IMR-90 (cell line): ENCODE data around the gene LMAN2. TPM values are rescaled to one million over a fixed set of nuclear protein-coding genes. Genes with fewer than 3 reads are reported as not detected.

ENCODE experiments used
- ATAC-seq: fragments of 200-7000 bp; cut with Tn5 transposase; 2 replicates; pipeline ENCODE4 v1.9.1; 2020; ENCODE audit warnings: low read depth, mild to moderate bottlenecking, moderate library complexity
- BruUV-seq: library from RNA; stranded (reverse); fragments of 400-500 nt; replicated peaks from 2 replicates; lab custom pipeline; 2021; lab: Mats Ljungman, UMichigan
- CTCF ChIA-PET: fragments of 300-600 bp; formaldehyde crosslinking; extraction: SDS; loops from one replicate; lab custom pipeline; 2021; ENCODE audit warnings: antibody characterized with exemption; lab: Yijun Ruan, JAX
- POLR2A ChIA-PET: fragments of 300-600 bp; sonication (Branson Sonifier 250); formaldehyde crosslinking; loops from one replicate; lab custom pipeline; 2022; ENCODE audit warnings: antibody characterized with exemption; ENCODE audit not compliant: unreplicated experiment; lab: Charles Lee
- DNase-seq: peaks from one replicate; pipeline ENCODE4 v3.0.0; 2013
- H2AFZ ChIP-seq: replicated peaks from 2 replicates; pipeline ENCODE3; 2013; ENCODE audit warnings: low read length, mild to moderate bottlenecking; ENCODE audit not compliant: poor library complexity
- H2AK5ac ChIP-seq: 2 replicates; pipeline ENCODE4 v1.6.1; 2013; ENCODE audit warnings: low read depth, low read length, inconsistent platforms
- H2AK9ac ChIP-seq: replicated peaks from 2 replicates; pipeline ENCODE3; 2013; ENCODE audit warnings: mild to moderate bottlenecking, low read depth, low read length, moderate library complexity; ENCODE audit not compliant: poor library complexity
- H2BK120ac ChIP-seq: 2 replicates; pipeline ENCODE4 v1.6.1; 2013; ENCODE audit warnings: low read depth, low read length, inconsistent platforms
- H2BK15ac ChIP-seq: 3 replicates; pipeline ENCODE4 v1.6.1; 2013; ENCODE audit warnings: low read depth, low read length, inconsistent platforms
- H2BK20ac ChIP-seq: 2 replicates; pipeline ENCODE4 v1.6.1; 2013; ENCODE audit warnings: low read depth, mild to moderate bottlenecking, inconsistent platforms, low read length, moderate library complexity
- H2BK5ac ChIP-seq: 2 replicates; pipeline ENCODE4 v1.6.1; 2013; ENCODE audit warnings: mild to moderate bottlenecking, low read depth, low read length, inconsistent platforms; ENCODE audit not compliant: poor library complexity, severe bottlenecking
- H3K14ac ChIP-seq: replicated peaks from 2 replicates; pipeline ENCODE4 v1.6.1; 2013; ENCODE audit warnings: low read depth, low read length, inconsistent platforms
- H3K18ac ChIP-seq: 2 replicates; pipeline ENCODE4 v1.6.1; 2013; ENCODE audit warnings: low read depth, low read length, control low read depth
- H3K23ac ChIP-seq: 2 replicates; pipeline ENCODE4 v1.6.1; 2013; ENCODE audit warnings: low read depth, low read length, inconsistent platforms
- H3K27ac ChIP-seq: 2 replicates; pipeline ENCODE4 v1.5.1; 2013; ENCODE audit warnings: mild to moderate bottlenecking, control low read depth, low read length; ENCODE audit not compliant: insufficient read depth
- H3K27me3 ChIP-seq: 2 replicates; pipeline ENCODE4 v1.6.1; 2013; ENCODE audit warnings: low read length; ENCODE audit not compliant: control insufficient read depth, insufficient read depth
- H3K36me3 ChIP-seq: 2 replicates; pipeline ENCODE4 v1.6.1; 2013; ENCODE audit warnings: low read length, mixed read lengths; ENCODE audit not compliant: control insufficient read depth, insufficient read depth
- H3K4ac ChIP-seq: 2 replicates; pipeline ENCODE4 v1.6.1; 2013; ENCODE audit warnings: low read depth, low read length, inconsistent platforms
- H3K4me1 ChIP-seq: 2 replicates; pipeline ENCODE4 v1.6.1; 2013; ENCODE audit warnings: low read length, mixed read lengths; ENCODE audit not compliant: control insufficient read depth, insufficient read depth
- H3K4me2 ChIP-seq: 2 replicates; pipeline ENCODE4 v1.6.1; 2013; ENCODE audit warnings: low read depth, mild to moderate bottlenecking, control low read depth, low read length, moderate library complexity
- H3K4me3 ChIP-seq: 2 replicates; pipeline ENCODE4 v1.5.1; 2013; ENCODE audit warnings: low read depth, mild to moderate bottlenecking, control low read depth, low read length, moderate library complexity; ENCODE audit not compliant: insufficient read depth
- H3K56ac ChIP-seq: 2 replicates; pipeline ENCODE4 v1.6.1; 2013; ENCODE audit warnings: low read length, inconsistent platforms; ENCODE audit not compliant: insufficient read depth; ENCODE audit errors: extremely low read depth
- H3K79me1 ChIP-seq, 2 experiments: 2 replicates each; pipeline ENCODE4 v1.6.1; 2013; ENCODE audit warnings: low read length in 2 of 2, inconsistent platforms in 1 of 2, low read depth in 1 of 2
- H3K9ac ChIP-seq: 2 replicates; pipeline ENCODE4 v1.6.1; 2013; ENCODE audit warnings: low read depth, low read length, control low read depth
- H3K9me1 ChIP-seq: 2 replicates; pipeline ENCODE4 v1.6.1; 2013; ENCODE audit warnings: low read length, inconsistent platforms; ENCODE audit not compliant: insufficient read depth
- H3K9me3 ChIP-seq: 2 replicates; pipeline ENCODE4 v1.6.1; 2013; ENCODE audit warnings: low read length; ENCODE audit not compliant: control insufficient read depth, insufficient read depth
- H4K20me1 ChIP-seq: 2 replicates; pipeline ENCODE4 v1.6.1; 2013; ENCODE audit warnings: low read length, inconsistent platforms; ENCODE audit not compliant: insufficient read depth
- H4K5ac ChIP-seq: 2 replicates; pipeline ENCODE4 v1.6.1; 2013; ENCODE audit warnings: mild to moderate bottlenecking, low read depth, low read length, control low read depth
- H4K8ac ChIP-seq, 2 experiments: 2 replicates each; pipeline ENCODE4 v1.6.1; 2013; ENCODE audit warnings: low read depth in 2 of 2, low read length in 2 of 2, control low read depth in 1 of 2, inconsistent platforms in 1 of 2
- H4K91ac ChIP-seq: 2 replicates; pipeline ENCODE4 v1.6.1; 2013; ENCODE audit warnings: low read depth, low read length, inconsistent platforms; ENCODE audit not compliant: insufficient read depth
- BHLHE40 ChIP-seq: fragments of 150-350 bp; IDR thresholded peaks from 2 replicates; pipeline ENCODE4 v1.6.1; 2016; ENCODE audit warnings: mild to moderate bottlenecking, low read depth, low read length
- CEBPB ChIP-seq: IDR thresholded peaks from 2 replicates; pipeline ENCODE4 v1.6.1; 2012; ENCODE audit warnings: low read depth, low read length, improper control_type of control experiment
- CHD1 ChIP-seq: IDR thresholded peaks from 2 replicates; pipeline ENCODE4 v1.6.1; 2012; ENCODE audit warnings: low read depth, low read length, improper control_type of control experiment
- FOS ChIP-seq: fragments of 150-350 bp; IDR thresholded peaks from 2 replicates; pipeline ENCODE4 v1.6.1; 2016; ENCODE audit warnings: low read depth, low read length
- MAFK ChIP-seq: IDR thresholded peaks from 2 replicates; pipeline ENCODE4 v1.6.1; 2012; ENCODE audit warnings: low read depth, low read length, improper control_type of control experiment
- MAZ ChIP-seq: IDR thresholded peaks from 2 replicates; pipeline ENCODE4 v1.6.1; 2012; ENCODE audit warnings: low read depth, mild to moderate bottlenecking, low read length, improper control_type of control experiment, moderate library complexity, borderline replicate concordance
- MXI1 ChIP-seq: IDR thresholded peaks from 2 replicates; pipeline ENCODE4 v1.6.1; 2012; ENCODE audit warnings: low read depth, mild to moderate bottlenecking, low read length, moderate library complexity, borderline replicate concordance
- NFE2L2 ChIP-seq: fragments of 150-350 bp; IDR thresholded peaks from 2 replicates; pipeline ENCODE4 v1.6.1; 2016; ENCODE audit warnings: low read depth, mild to moderate bottlenecking, low read length
- POLR2A ChIP-seq: IDR thresholded peaks from 2 replicates; pipeline ENCODE4 v1.6.1; 2012; ENCODE audit warnings: mild to moderate bottlenecking, low read depth, low read length
- RAD21 ChIP-seq: IDR thresholded peaks from 2 replicates; pipeline ENCODE4 v1.6.1; 2012; ENCODE audit warnings: low read length, improper control_type of control experiment
- RCOR1 ChIP-seq: IDR thresholded peaks from 2 replicates; pipeline ENCODE4 v1.6.1; 2012; ENCODE audit warnings: mild to moderate bottlenecking, low read length, improper control_type of control experiment; ENCODE audit not compliant: insufficient replicate concordance
- RFX5 ChIP-seq: IDR thresholded peaks from 2 replicates; pipeline ENCODE4 v1.8.0; 2012; ENCODE audit warnings: low read depth, mild to moderate bottlenecking, low read length, moderate library complexity
- SMC3 ChIP-seq: fragments of 150-350 bp; IDR thresholded peaks from 2 replicates; pipeline ENCODE4 v1.6.1; 2016; ENCODE audit warnings: low read depth, mild to moderate bottlenecking, antibody characterized with exemption, low read length, moderate library complexity
- USF2 ChIP-seq: fragments of 150-350 bp; IDR thresholded peaks from 2 replicates; pipeline ENCODE4 v1.6.1; 2017; ENCODE audit warnings: mild to moderate bottlenecking, antibody characterized with exemption, low read length, low read depth
- WGBS, 2 experiments: methylation state at CpG; one replicate each; pipeline versions ENCODE4 v1.1.5 to v1.1.7; 2013; ENCODE audit warnings: missing lambda C conversion rate in 2 of 2; ENCODE audit not compliant: insufficient read length in 1 of 2; ENCODE audit errors: extremely low coverage in 2 of 2; 5-methylcytosine and 5-hydroxymethylcytosine counted together
- dilution Hi-C: fragments of 300-500 bp; cut with HindIII; formaldehyde crosslinking; loops from one replicate; pipeline ENCODE4 v1.14.3; 2018; ENCODE audit warnings: low sequenced_read_pairs; ENCODE audit not compliant: unreplicated experiment
- in situ Hi-C: fragments of 300-500 bp; cut with MboI; formaldehyde crosslinking; loops from 3 replicates; pipeline ENCODE4 v1.14.3; 2019; ENCODE audit warnings: low sequenced_read_pairs, inconsistent platforms, mixed read lengths
- intact Hi-C: fragments of 100-400 bp; cut with micrococcal nuclease; formaldehyde crosslinking; loops from 2 replicates; pipeline ENCODE4 v1.10.0; 2022
- polyA plus RNA-seq, 3 experiments: library from polyadenylated mRNA; depleted of rRNA; stranded (reverse); fragments of >200 nt; gene quantifications; 2 replicates each; pipeline ENCODE4 v1.2.3, GENCODE V29; 2012; ENCODE audit warnings: low replicate concordance in 1 of 3
- total RNA-seq: library from RNA; depleted of rRNA; stranded (reverse); fragments of >200 nt; gene quantifications from 2 replicates; pipeline ENCODE4 v1.2.3, GENCODE V29; 2012
- TF ChIP-seq, protein P1 (sequence below): fragments of 150-350 bp; IDR thresholded peaks from 2 replicates; pipeline ENCODE4 v1.6.1; 2016; ENCODE audit warnings: low read depth, mild to moderate bottlenecking, low read length, moderate library complexity, borderline replicate concordance
- TF ChIP-seq, protein P2 (sequence below): conservative IDR thresholded peaks from 2 replicates; pipeline ENCODE4 v1.5.1; 2012; ENCODE audit warnings: mild to moderate bottlenecking, low read depth, low read length, improper control_type of control experiment

LMAN2 gene
- total and polyA plus RNA-seq, 2 of the 4 experiments (the other 2 are of a cell fraction), result 253 to 303 TPM

DNA sequence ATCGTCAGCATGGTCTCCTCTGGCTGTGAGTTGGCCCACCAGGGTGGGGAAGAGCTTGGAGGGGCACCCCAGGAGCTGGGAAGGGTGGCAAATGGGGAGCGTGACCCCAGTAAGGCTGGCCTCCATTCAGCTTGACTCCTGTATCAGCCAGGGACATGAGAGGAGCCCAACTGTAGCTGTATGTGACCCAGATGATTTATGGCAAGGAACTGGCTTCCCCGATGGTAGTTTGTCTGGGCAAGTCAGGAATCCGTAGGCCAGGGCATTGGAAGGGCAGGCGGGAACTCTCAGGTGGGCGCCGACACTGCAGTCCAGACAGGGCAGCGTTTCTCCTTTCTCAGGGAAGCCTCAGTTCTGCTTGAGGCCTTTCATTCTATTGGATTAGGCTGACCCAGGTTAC is 35.1 kb upstream of the LMAN2 start:
- Histone ChIP-seq H3K79me1 (peaks cover 0 to 2% of the 10 kb centered on the region in 2 experiments; a peak in 1 of 4 replicates), H4K8ac (no peak overlapping the region), H2BK5ac (no peak overlapping the region), H3K27ac (no peak overlapping the region), H3K4me2 (no peak overlapping the region), H3K23ac (no peak overlapping the region), H3K56ac (no peak overlapping the region), H2AFZ (peak overlapping the region; percentile 42), H2BK120ac (no peak overlapping the region), H3K27me3 (peaks cover 33% of the 10 kb centered on the region), H2AK5ac (no peak overlapping the region), H3K14ac (no peak overlapping the region), H3K4me3 (no peak overlapping the region), H3K4ac (no peak overlapping the region), H4K91ac (no peak overlapping the region), H3K9ac (no peak overlapping the region), H3K9me1 (peaks cover 13% of the 10 kb centered on the region), H3K18ac (no peak overlapping the region), H4K5ac (no peak overlapping the region), H2BK20ac (no peak overlapping the region), H2BK15ac (no peak overlapping the region), H3K4me1 (peaks cover 16% of the 10 kb centered on the region), H3K36me3 (no peaks in the 10 kb centered on the region), H4K20me1 (peaks cover 19% of the 10 kb centered on the region), H2AK9ac (no peak overlapping the region), H3K9me3 (no peaks in the 10 kb centered on the region)
- intact Hi-C loops, result no loop called here
- BruUV-seq, result no TSS peak
- 76% methylated on average over 6 of the region's 8 CpGs; no CpG with 5 or more reads in 1 of the 2 experiments for WGBS, 2 experiments
- ChIA-PET CTCF (no interaction called here), POLR2A (no interaction called here)
- TF ChIP-seq FOS, result no peak
- no peak for TF ChIP-seq MAZ
- no peak for TF ChIP-seq NFE2L2
- no peak for TF ChIP-seq RAD21
- TF ChIP-seq CHD1, result no peak
- no peak for TF ChIP-seq CEBPB
- no peak for TF ChIP-seq RCOR1
- TF ChIP-seq MAFK, result no peak
- no peak for TF ChIP-seq USF2
- TF ChIP-seq, protein P1, sequence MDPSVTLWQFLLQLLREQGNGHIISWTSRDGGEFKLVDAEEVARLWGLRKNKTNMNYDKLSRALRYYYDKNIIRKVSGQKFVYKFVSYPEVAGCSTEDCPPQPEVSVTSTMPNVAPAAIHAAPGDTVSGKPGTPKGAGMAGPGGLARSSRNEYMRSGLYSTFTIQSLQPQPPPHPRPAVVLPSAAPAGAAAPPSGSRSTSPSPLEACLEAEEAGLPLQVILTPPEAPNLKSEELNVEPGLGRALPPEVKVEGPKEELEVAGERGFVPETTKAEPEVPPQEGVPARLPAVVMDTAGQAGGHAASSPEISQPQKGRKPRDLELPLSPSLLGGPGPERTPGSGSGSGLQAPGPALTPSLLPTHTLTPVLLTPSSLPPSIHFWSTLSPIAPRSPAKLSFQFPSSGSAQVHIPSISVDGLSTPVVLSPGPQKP, result no peak
- no peak for TF ChIP-seq RFX5
- TF ChIP-seq MXI1, result no peak
- no peak for TF ChIP-seq SMC3
- TF ChIP-seq, protein P2, sequence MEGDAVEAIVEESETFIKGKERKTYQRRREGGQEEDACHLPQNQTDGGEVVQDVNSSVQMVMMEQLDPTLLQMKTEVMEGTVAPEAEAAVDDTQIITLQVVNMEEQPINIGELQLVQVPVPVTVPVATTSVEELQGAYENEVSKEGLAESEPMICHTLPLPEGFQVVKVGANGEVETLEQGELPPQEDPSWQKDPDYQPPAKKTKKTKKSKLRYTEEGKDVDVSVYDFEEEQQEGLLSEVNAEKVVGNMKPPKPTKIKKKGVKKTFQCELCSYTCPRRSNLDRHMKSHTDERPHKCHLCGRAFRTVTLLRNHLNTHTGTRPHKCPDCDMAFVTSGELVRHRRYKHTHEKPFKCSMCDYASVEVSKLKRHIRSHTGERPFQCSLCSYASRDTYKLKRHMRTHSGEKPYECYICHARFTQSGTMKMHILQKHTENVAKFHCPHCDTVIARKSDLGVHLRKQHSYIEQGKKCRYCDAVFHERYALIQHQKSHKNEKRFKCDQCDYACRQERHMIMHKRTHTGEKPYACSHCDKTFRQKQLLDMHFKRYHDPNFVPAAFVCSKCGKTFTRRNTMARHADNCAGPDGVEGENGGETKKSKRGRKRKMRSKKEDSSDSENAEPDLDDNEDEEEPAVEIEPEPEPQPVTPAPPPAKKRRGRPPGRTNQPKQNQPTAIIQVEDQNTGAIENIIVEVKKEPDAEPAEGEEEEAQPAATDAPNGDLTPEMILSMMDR, result no peak
- TF ChIP-seq BHLHE40, result no peak
- no peak for TF ChIP-seq POLR2A
- no peak for DNase-seq
- ATAC-seq, result no peak
- dilution Hi-C loops, result no loop called here
- in situ Hi-C loops, result no loop called here
